Measurements from ENCODE around the gene PUS7.
"Not testable (repeated sequence)": the region's sequence is repeated elsewhere in the genome, so short reads cannot be mapped to it uniquely, and the experiment has no call there.

Gene PUS7, protein sequence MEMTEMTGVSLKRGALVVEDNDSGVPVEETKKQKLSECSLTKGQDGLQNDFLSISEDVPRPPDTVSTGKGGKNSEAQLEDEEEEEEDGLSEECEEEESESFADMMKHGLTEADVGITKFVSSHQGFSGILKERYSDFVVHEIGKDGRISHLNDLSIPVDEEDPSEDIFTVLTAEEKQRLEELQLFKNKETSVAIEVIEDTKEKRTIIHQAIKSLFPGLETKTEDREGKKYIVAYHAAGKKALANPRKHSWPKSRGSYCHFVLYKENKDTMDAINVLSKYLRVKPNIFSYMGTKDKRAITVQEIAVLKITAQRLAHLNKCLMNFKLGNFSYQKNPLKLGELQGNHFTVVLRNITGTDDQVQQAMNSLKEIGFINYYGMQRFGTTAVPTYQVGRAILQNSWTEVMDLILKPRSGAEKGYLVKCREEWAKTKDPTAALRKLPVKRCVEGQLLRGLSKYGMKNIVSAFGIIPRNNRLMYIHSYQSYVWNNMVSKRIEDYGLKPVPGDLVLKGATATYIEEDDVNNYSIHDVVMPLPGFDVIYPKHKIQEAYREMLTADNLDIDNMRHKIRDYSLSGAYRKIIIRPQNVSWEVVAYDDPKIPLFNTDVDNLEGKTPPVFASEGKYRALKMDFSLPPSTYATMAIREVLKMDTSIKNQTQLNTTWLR

DNA sequence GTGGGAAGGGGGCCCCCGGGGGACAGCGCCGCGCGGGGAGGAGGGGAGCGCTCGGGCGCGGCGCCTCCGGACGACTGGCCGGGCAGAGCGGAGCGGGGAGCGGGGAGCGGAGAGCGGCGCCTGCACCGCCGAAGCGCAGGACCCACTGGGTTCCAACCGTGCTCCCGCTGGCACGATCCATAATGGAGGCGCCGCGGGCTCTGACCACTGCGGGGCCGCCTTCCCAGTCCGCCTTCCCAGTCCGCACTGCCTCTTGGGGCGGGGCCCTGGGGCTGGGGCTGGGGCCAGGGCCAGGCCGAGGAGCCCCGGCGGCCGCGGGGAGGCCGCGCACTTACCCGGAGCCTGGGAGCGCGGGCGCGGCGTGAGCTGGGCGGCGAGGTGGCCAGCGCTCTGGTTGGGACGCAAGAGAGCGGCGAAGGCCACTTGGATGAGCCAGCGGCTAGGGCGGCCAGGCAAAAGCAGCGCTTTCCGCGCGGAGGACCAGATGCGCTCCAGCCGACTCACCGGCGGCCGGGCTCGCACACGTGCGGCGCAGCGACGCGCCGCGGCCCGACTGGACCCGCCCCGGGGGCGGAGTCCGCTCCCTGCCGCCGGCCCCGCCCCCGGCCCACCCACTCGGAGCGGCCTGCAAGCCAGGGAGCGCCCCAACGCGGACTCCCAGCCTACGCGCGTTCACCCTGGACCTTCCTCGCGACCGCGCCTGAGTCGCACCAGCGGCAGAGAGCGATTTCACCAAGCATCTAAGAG lies at the start of gene PUS7:
PUS7 (minus strand) TSS at position 555 of the 747 bp plus-strand sequence. CDS start 13,759 bp downstream, outside the sequence.
- peak; percentile 90 for DNase-seq

DNA sequence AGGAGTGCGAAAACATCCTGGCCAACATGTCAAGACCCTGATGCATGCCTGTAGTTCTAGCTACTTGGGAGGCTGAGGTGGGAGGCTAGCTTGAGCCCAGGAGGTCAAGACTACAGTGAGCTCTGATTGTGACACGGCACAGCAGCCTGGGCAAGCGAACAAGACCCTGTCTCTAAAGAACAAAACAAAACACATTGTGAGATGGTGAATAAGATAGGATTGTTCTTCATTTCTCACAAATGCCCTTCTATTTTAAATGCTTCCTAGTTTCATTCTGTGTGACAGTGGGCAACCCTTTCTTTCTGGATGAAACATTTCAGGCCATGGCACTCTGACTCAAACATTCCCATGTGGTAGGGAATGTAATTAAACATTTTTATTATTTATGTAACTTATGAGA lies 45.8 kb upstream of the PUS7 start:
- DNase-seq: no peak

DNA sequence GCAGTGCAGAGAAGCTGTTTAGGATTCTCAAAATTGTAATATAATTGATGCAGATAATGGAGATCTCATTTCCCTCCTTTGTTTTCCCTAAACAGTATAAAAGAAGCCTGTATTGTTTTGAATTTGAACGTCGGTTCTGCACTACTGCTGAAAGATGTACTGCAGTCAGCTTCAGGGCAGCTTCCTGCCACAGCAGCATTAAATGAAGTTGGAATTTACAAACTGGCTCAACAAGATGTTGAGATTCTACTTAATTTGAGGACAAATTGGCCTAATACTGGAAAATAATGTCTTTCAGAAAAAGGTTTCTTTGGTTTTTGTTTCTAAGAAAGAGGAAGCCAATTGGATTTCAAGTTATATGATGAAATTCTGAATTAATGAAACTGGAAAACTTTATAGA lies 45.0 kb upstream of the PUS7 start:
- DNase-seq: no peak

DNA sequence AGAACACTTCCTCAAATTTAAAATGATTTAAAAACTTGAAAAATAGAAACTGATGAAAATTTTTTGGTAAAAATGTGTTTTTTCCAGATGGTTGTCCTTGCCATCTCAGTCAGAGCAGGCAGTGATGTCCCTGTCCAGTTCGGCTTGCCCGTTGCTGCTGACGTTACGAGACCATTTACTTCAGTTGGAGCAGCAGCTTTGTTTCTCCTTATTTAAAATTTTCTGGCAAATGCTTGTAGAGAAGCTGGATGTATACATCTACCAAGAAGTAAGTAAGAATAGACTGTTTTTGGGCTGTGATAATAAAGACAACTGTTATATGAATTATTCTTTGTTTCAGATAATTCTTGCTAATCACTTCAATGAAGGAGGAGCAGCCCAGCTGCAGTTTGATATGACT lies 43.1 kb upstream of the PUS7 start:
- no peak for DNase-seq

DNA sequence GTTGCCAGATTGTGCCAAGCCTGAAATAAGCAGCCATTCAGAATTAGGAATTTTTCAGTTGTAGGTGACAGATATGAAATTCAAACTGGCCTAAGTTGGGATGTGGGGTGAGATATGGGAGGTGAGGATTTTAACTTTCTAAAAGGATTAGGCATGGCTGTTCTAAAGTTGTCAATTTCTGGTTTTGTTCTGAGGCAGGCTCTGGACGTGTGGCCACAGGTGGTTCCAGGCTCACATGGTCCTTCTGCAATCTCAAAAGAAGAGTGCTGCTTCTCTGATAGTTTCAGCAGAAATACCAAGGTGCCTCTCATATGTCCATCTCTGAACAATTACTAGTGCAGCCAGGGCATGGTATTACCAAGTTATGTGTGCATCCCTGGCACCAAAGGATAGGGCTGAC lies 37.9 kb upstream of the PUS7 start:
- DNase-seq: no peak

DNA sequence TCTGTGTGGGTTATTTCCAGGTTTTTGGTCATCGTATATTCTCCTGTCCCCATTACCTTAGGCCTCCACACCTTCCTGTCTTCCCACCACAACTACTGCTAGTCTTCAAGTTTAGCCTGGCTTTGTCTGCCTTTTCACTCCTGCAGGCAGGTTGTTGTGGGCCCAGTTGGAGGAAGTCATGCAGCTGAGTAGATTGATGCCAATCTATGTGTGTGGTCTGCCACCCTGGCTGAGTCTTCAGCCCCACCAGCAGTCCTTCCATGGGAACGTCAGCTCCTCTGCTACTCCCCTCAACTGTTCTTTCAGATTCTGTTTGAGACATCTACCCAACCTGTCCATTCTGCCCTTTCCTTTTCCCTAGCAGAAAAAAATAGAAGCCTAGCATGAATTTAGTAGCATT lies 16.3 kb upstream of the PUS7 start:
- DNase-seq: no peak

DNA sequence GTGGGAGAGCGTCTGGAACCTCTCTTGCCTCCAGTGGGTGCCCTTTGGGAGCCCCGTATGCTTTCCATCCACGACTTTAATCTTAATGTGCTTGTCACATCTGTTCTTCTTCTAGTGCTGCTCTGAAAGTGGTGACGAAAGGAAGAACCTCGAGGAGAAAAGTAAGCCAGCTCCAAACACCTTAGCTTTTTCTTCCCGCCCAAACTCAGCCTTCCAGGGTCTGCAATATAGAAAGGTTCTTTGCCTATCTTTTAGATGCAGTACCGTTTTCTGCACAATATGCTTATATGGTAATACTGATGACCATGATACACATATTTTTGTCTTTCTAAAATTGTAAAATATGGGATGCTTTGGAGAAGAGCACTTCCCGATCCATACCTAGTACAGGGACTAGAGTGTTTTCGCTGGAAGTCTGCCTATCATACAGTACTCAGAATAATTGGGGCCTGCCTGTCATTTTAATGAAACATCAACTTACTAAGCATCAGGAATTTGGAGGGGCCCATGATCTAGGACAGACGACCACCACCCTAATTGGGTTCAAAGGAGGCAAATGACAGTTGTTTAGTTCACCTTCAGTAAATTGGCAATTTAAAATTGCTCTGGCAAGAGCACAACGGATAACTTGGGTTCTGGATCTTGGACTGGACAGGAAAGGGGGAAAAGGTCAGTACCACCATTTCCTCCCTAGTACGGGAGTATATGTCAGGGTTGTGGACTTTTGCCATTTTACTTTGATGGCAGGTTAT lies 10.8 kb upstream of the PUS7 start:
- DNase-seq: no peak

DNA sequence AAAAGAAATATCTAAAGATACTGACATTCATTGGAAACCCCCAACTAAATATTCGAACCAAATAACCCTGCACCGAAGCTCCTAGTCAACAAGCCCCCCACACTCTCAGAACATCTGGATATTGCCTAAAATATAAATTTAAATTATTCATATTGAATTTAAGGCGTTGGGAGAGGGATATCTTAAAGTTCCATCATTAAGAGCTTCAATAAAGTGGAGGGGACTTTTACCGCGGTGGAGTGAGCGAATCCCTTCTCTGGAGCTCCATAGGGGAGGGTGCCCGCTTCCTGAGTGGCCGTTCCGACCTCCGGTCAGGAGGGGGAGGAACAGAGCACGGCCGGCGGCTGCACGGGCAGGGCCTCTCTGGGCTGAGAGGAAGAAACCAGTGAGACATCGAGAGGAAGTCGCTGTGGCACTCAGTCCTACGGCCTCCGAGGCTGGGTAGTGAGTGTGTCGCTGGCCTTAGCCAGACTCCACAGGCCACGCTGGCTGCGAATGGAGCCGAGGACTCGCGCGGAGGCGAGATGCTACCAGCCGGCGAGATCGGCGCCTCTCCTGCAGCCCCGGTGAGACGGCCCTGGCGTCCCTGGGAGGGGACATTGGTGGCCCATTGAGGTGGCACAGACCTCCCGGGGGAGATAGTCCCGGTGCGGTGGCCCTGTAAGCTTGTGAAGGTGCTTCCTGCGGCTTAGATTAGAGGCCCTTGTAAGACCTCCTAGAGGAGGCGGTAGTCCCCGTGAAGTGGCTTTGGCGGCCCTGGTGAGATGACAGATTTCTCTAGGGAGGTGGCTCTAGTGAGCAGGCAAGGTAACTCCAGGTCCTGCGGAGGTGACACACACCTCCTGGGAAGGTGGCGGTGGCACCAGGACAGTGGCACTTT lies 10.0 kb upstream of the PUS7 start, which contains the start of gene RINT1:
RINT1 (plus strand) TSS at position 410 of the 880 bp plus-strand sequence; CDS start at position 525, 115 bp downstream.
- peak; percentile 90 for DNase-seq

DNA sequence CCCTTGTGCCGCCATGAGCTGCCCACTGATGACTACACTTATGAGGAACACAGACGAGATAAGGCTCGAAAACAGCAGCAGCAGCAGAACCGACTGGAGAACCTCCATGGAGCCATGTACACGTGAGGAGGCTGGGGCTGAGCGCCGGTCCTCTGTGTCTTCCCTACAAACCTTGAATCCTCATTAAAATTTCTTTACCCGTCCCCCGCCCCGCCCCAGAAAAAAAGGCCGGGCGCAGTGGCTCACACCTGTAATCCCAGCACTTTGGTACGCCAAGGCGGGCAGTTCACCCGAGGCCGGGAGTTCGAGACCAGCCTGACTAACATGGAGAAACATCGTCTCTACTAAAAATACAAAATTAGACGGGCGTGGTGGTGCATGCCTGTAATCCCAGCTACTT lies 8.5 kb upstream of the PUS7 start:
- no peak for DNase-seq

DNA sequence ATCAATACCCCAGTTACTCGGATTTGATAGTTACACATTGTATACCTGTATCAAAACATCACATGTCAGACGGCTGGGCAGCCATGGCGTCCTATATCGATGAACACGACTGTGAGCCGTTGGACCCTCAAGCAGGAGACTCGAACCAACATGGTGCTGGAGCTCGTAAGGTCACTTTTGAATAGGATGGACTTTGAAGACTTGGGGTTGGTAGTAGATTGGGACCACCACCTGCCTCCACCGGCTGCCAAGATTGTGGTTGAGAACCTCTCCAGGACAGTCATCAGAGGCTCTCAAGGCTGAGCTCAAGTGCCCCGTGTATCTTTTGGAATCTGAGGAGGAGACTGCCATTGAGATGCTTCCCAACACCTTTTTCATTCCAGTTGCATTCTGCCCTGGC lies 8.1 kb upstream of the PUS7 start:
- DNase-seq: no peak

DNA sequence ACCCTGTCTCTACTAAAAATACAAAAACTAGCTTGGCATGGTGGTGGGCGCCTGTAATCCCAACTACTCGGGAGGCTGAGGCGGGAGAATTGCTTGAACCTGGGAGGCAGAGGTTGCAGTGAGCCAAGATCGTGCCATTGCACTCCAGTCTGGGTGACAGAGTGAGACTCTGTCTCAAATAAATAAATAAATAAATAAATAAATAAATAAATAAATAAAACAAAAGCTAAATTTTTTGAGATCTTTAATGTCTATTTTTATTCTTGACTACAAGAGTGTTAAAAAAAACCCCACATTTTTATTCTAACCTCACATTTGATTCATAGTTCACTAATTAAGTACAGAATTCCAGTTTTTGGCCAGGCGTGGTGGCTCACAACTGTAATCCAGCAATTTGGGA lies 5.7 kb upstream of the PUS7 start:
- DNase-seq: not testable (repeated sequence)

DNA sequence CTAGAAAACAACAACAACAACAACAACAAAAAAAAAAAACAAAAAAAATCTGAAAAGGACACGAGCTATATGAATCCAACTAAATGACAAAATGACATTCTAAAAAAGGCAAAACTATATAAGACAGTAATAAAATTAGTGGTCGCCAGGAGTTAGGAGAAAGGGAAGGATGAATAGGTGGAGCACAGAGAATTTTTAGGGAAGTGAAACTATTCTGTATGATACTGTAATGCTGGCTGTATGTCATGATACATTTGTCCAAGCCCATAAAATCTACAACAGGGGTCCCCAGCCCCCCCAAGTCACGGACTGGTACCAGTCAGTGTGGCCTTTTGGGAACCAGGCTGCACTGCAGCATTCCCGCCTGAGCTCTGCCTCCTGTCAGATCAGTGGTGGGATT lies 2.8 kb upstream of the PUS7 start:
- DNase-seq: no peak

DNA sequence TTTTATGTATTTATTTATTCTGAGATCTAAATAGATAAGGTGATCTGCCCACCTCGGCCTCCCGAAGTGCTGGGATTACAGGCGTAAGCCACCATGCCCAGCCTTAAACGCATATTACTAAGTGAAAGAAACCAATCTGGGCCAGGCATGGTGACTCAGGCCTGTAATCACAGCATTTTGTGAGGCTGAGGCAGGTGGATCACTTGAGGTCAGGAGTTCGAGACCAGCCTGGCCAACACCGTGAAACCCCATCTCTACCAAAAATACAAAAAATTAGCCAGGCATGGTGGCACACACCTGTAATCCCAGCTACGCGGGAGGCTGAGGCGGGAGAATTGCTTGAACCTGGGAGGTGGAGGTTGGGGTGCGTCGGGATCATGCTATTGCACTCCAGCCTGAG lies 2.4 kb upstream of the PUS7 start:
- not testable (repeated sequence) for DNase-seq

DNA sequence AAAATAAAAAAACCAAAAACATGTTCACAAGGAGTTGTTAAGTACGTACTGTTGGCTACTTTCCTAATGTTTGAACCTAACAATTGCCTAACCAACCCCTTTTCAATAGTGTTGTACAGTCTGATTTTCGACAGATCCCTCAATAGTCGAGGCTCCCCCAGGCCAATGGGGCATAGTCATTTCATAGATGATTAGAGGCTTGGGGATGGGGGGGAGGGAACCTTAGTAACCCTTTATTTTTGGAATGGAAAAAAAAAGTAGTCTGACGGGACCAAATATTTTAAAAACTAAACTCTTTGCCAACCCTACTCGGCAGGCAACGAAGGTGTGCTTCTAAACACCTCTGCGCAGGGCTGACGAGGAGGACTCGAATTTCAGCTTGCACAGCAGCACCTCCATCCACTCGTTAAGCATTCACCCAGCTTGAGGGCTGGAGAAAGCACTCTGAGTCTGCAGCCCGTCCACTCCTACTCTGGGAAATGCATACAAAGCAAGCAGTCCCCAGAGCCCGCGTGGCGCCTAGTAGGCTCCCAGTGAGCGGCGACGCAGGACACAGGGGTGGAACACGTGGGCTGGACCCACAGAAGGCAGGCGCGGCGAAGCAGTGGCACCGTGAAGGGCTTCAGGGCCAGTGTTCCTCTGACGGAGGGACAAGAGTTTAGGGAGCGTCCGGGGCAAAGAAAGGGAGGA lies 899 bp downstream of the PUS7 start:
- DNase-seq: peak; percentile 69

DNA sequence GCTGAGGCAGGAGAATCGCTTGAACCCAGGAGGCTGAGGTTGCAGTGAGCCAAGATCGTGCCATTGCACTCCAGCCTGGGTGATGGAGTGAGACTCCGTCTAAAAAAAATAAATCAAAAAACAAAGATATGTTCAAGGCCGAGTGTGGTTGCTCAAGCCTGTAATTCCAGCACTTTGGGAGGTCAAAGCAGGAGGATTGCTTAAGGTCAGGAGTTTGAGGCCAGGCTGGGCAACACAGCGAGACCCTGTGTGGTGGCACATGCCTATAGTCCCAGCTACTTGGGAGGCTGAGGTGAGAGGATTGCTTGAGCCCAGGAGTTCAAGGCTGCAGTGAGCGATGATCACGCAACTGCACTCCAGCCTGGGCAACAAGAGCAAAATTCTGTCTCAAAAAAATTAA lies 1.5 kb downstream of the PUS7 start:
- not testable (repeated sequence) for DNase-seq

DNA sequence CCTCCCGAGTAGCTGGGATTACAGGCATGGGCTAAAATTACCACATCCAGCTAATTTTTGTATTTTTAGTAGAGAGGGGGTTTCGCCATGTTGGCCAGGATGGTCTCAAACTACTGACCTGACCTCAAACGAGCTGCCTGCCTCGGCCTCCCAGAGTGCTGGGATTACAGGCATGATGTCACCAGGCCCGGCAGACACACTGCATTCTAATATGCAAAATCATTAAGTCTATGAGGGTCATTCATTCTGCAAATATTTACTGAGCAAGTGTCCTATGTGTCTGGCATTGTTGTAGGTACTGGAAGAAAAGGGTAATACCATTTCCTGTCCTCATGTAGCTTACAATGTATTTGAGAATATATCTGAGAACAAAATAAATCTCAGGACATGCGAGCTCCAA lies 2.7 kb downstream of the PUS7 start:
- no peak for DNase-seq

DNA sequence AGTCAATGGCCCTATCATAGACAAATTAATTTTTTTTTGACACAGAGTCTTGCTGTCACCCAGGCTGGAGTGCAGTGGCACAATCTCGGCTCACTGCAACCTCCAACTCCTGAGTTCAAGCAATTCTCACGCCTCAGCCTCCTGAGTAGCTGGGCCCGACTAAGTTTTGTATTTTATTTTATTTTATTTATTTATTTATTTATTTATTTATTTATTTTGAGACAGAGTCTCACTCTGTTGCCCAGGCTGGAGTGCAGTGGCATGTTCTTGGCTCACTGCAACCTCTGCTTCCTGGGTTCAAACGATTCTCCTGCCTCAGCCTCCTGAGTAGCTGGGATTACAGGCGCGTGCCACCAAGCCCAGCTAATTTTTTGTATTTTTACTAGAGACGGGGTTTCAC lies 6.5 kb downstream of the PUS7 start:
- DNase-seq: not testable (repeated sequence)

DNA sequence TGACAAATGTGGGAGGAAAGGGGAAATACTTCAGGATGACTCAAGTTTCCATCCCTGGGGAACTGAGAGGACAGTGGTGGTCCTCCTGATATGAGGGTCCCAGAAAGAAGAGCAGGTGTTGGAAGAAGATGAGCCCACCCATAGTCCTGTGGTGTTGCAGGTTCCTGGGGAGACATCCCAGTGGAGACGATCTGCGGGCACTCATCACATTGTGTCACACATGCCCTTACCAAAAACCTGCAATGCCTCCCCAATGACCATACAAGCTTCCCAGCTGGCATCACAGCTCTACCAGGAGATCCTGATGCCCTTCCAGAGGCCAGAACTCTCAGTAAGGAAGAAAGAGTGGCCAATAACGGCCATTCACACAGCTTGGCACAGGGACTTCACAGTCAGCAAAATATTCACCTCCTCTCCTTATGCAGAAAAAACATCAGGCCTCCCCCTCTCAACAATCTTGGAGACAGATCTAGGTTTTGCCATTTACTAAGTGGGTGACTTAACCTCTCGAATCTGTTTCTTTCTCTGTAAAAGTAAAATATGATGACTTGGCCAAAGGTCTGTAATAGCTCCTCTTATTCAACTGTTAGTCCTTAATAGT lies 9.0 kb downstream of the PUS7 start:
- DNase-seq: no peak

DNA sequence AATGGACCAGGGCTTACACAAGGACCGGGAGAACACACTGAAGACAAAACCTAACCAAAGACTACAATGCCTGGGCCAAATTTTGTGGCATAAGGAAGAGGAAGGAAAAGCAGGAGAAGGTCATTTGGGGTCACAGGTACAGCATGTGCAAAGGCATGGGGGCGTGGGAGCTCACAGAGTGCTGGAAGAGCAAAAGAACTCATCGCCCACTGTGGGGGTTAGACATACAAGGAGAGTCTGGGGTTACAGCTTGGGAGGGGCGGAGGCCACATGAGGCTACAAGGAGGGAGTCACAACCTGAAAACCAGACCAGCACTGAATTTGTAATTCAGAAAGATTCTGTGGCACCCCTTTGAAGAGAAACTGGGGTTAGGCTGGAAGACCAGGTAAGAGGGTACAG lies 9.7 kb downstream of the PUS7 start:
- DNase-seq: no peak

DNA sequence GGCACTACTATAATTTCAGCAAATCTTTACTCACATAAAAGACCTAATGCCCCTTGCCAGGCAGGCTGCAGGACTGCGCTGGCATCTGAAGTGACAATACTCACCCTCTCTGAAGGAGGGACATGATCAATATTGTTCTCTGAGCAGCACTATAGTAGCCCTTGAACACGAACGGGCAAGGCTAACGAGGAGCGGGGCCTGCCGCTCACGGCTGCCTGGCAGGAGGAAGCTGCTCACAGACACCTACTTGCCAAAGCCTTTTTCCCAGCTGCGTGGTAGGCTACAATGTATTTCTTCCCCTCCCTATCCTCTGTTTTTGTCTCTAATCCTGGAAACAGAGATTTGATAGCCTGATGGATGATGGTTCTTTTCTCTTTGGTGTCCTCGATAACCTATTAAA lies 19.9 kb downstream of the PUS7 start:
- DNase-seq: no peak

DNA sequence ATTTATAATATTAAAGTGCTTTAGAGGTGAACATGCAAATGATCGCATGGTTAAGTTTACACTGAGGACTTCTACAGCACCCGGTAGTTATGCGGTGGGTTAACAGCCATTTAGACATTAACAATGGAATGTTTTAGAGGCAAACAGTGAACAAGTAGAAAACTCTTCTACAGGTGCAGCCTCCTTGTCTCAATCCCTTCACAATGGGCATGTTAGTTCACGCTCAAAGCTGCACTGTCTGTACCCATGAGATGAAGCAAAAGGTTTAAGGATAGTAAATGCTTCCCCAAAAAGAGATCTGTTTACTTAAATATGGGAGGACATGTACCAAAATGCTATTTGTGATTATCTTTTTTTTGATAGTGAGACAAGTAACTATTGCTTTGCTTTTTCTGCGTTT lies 25.1 kb downstream of the PUS7 start:
- DNase-seq: no peak

All from NCI-H345 (cell line).